CD4-positive, alpha-beta T cell treated with Interleukin-6 at 100 ng/mL for 8 hours (primary cell): Measurements from ENCODE around the gene PACS1.

ENCODE experiments used
- DNase-seq: peaks from one replicate; pipeline ENCODE4 v3.0.0-alpha.2; 2020; ENCODE audit warnings: mixed read lengths, low spot score

PACS1 gene

GRCh38 chr11:66288671-66289547 is 218.8 kb downstream of the PACS1 start, which contains the start of gene YIF1A:
Gene YIF1A (minus strand): TSS chr11:66289143. CDS start chr11:66288985, 158 bp downstream.
- DNase-seq, result peak; percentile 99

- DNase-seq, result peak; percentile 79
These were observed 219.7 kb downstream of the PACS1 start for GRCh38 chr11:66289548-66290329.

GRCh38 chr11:66290330-66290621 is 220.2 kb downstream of the PACS1 start:
- no peak for DNase-seq

DNA sequence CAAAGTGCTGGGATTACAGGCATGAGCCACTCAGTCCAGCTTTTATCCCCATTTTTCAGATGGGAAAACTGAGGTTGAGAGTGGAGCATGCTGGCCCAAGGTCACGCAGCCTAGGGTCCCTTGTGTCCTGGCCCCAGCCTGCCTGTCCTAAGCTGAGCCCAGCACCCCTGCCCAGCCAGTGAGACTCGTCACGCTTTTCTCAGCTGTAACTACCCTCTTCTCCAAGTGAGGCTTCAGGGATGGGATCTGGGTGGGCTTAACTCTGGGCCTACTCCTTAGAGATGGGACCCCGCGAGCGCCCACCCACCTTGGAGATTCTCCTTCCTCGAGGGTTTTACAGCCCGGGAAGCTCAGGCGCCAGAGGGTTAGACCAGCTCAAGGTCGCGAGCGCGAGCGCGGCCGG is 221.2 kb downstream of the PACS1 start:
- DNase-seq, result no peak

DNA sequence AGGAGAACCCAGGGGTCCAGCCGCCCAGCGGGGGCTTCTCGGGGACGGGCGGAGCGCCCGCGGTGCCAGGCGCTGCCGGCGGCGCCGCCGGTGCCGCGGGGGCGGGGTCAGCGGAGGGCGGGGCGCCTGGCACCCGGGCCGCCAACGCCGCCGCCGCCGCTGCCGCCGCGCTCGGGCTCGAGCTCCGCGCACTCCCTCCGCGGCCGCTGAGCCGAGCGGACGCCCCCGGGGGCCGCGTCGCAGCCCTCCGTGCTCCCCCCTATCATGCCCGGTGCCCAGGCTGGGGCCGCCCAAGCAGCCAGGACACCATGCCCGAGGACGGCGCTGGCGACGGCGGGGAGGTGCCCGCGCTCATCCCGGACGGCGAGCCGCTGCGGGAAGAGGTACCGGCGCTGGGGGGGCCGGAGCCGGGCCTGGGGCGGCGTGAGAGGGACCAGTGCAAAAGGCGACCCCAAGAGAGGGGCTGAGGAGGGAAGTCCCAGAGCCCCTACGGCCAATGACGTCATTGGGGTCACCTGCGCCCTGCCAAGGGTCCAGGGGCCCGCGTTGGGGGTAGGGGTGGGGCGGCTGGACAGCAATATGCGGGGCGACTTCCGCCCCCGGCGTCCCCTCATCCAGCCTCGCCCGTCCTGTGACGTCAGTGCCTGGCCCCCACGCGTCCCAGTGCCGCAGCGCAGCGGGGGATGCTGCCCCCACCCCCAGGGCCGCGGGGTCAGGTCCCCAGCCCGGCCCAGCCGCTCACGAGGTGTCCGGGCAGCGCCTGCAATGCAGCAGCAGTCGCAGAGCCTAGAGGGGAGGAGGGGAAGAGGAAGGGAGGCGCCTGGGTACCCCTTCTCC is 221.9 kb downstream of the PACS1 start, which contains the start of gene TMEM151A:
TMEM151A (plus strand) TSS at position 189 of the 837 bp plus-strand sequence; CDS start at position 309, 120 bp downstream.
- no peak for DNase-seq

DNA sequence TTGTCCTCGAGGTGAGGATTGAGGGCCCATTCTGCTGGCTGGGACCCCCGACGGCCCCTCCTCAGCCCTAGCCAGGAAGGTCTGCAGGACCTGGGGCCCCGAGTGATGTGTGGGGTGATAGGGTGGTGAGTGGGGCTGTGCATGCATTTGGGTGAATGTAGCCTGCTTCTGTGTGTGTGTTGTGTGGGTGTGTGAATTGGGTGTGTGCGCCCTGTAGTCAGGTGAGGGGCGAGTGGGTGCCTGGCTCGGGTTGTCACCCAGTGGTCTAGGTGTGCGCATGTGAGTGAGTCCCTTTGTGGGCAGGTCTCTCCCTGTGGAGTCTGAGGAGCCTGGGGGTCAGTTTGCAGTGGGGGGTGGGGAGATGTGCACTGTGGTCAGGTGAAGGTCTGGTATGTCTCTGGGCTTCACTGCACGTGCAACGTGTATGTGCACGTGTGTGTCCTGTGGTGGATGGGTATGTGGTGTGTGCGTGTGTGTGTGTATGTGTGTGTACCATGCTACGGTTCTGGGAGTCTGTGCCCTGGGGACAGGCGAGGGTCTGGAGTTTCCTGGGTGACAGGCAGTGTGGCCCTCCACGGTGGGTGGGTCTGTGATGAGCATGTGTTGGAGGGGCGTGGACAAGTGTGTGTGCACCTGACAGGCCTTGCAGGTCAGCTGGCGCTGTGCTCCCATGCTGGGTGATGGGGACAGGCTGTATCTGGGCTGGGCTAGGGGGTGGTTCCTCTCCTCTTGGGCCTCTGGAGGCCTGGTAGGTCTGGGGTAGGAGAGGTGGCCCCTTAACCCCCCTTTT is 222.7 kb downstream of the PACS1 start:
- no peak for DNase-seq

- no peak for DNase-seq
These were observed 223.3 kb downstream of the PACS1 start for GRCh38 chr11:66293352-66293751.

DNA sequence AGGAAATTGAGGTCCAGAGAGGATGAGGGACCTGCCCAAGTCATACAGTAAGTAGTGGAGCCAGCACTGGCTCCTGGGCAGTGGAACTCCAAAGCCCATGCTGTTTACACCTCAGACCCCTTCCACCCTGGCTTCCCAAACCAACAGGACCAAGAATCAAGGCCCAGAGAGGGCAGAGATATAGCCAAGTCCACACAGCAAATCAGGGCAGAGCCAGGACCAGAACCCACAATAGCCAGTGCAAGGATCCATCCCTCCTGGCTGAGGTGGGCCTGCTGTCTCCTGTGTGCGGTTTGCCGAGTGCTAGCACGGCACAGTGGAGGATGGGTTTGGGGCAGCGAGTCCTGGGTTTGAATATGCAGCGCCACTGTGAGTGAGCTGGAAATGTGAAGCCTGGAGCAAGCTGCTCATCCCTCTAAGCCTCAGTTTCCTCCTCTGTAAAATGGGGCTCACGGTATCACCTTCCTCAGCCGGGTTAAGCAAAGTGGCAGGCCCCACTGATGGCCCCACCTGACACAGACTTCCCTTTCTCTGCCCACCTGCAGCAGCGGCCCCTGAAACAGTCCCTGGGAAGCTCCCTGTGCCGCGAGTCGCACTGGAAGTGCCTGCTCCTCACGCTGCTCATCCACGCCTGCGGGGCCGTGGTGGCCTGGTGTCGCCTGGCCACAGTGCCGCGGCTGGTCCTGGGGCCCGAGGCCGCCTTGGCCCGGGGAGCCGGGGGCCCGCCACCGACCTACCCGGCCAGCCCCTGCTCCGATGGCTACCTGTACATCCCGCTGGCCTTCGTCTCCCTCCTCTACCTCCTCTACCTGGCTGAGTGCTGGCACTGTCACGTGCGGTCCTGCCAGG is 223.9 kb downstream of the PACS1 start:
- DNase-seq, result no peak
